Neural cell (in vitro differentiated cells): ENCODE data around the gene ERC2. TPM values are rescaled to one million over a fixed set of nuclear protein-coding genes. Genes with fewer than 3 reads are reported as not detected.

Experiments used
- H2AFZ ChIP-seq: fragments of 200-600, 300-800 bp; sonication (generic), shearing (Covaris generic); 2 replicates; pipeline ENCODE4 v1.6.0; 2014; ENCODE audit warnings: low read depth, mild to moderate bottlenecking, antibody characterized with exemption, low read length, moderate library complexity
- H3F3A ChIP-seq: fragments of 200-600 bp; shearing (Covaris generic); 2 replicates; pipeline ENCODE4 v1.6.1; 2016; ENCODE audit warnings: mild to moderate bottlenecking, moderate library complexity, mixed read lengths, antibody characterized with exemption, low read length; ENCODE audit not compliant: insufficient read depth, poor library complexity, severe bottlenecking
- H3K27ac ChIP-seq: fragments of 200-600, 300-800 bp; sonication (generic), shearing (Covaris generic); 2 replicates; pipeline ENCODE4 v1.5.1; 2014; ENCODE audit warnings: mild to moderate bottlenecking, low read length, moderate library complexity
- H3K27me3 ChIP-seq: fragments of 300-800, 200-600 bp; sonication (generic), shearing (Covaris generic); 2 replicates; pipeline ENCODE4 v1.6.0; 2014; ENCODE audit warnings: mild to moderate bottlenecking, low read depth, low read length, moderate library complexity; ENCODE audit not compliant: insufficient read depth
- H3K36me3 ChIP-seq: fragments of 300-800, 200-600 bp; sonication (generic), shearing (Covaris generic); 2 replicates; pipeline ENCODE4 v1.5.1; 2014; ENCODE audit warnings: mild to moderate bottlenecking, antibody characterized with exemption, low read length, moderate library complexity; ENCODE audit not compliant: insufficient read depth
- H3K4me2 ChIP-seq: fragments of 300-800, 200-600 bp; sonication (generic), shearing (Covaris generic); 2 replicates; pipeline ENCODE4 v1.6.0; 2014; ENCODE audit warnings: mild to moderate bottlenecking, low read length
- H3K4me3 ChIP-seq: fragments of 300-800, 200-600 bp; sonication (generic), shearing (Covaris generic); 2 replicates; pipeline ENCODE4 v1.5.1; 2014; ENCODE audit warnings: mild to moderate bottlenecking, low read length, moderate library complexity
- H3K79me2 ChIP-seq: fragments of 200-600 bp; shearing (Covaris generic); replicated peaks from 2 replicates; pipeline ENCODE4 v1.6.0; 2014; ENCODE audit warnings: mild to moderate bottlenecking, low read length, moderate library complexity; ENCODE audit not compliant: insufficient read depth
- H3K9ac ChIP-seq: fragments of 300-800, 200-600 bp; sonication (generic), shearing (Covaris generic); 2 replicates; pipeline ENCODE4 v1.6.1; 2016; ENCODE audit warnings: mild to moderate bottlenecking, low read length, mixed read lengths
- H3K9me2 ChIP-seq: fragments of 200-600 bp; shearing (Covaris generic); 2 replicates; pipeline ENCODE4 v1.6.1; 2016; ENCODE audit warnings: mild to moderate bottlenecking, low read length, mixed read lengths; ENCODE audit not compliant: insufficient read depth
- H3K9me3 ChIP-seq: fragments of 200-600, 300-800 bp; sonication (generic), shearing (Covaris generic); 2 replicates; pipeline ENCODE4 v1.6.1; 2016; ENCODE audit warnings: mild to moderate bottlenecking, mixed run types, low read length, moderate library complexity, mixed read lengths
- H4K20me1 ChIP-seq: fragments of 200-600 bp; shearing (Covaris generic); 2 replicates; pipeline ENCODE4 v1.6.1; 2016; ENCODE audit warnings: mild to moderate bottlenecking, mixed run types; ENCODE audit not compliant: insufficient read depth
- CTCF ChIP-seq: fragments of 450-650 bp; IDR thresholded peaks from 2 replicates; pipeline ENCODE4 v1.5.1; 2014; ENCODE audit warnings: antibody characterized with exemption, mild to moderate bottlenecking, moderate library complexity; ENCODE audit not compliant: poor library complexity, severe bottlenecking
- EP300 ChIP-seq: fragments of 450-650 bp; conservative IDR thresholded peaks from 2 replicates; pipeline ENCODE4 v1.6.1; 2014; ENCODE audit warnings: antibody characterized with exemption, mild to moderate bottlenecking, moderate library complexity; ENCODE audit not compliant: poor library complexity, severe bottlenecking
- EZH2 ChIP-seq: fragments of 200-600, 300-800 bp; shearing (Covaris generic), sonication (generic); IDR thresholded peaks from 2 replicates; pipeline ENCODE4 v1.6.1; 2014; ENCODE audit warnings: antibody characterized with exemption, low read length, borderline replicate concordance, mild to moderate bottlenecking; ENCODE audit not compliant: insufficient read depth, poor library complexity, severe bottlenecking
- MXI1 ChIP-seq: fragments of 450-650 bp; conservative IDR thresholded peaks from 2 replicates; pipeline ENCODE4 v1.6.1; 2014; ENCODE audit warnings: antibody characterized with exemption, mild to moderate bottlenecking; ENCODE audit not compliant: poor library complexity, severe bottlenecking
- POLR2AphosphoS5 ChIP-seq: IDR thresholded peaks from 2 replicates; pipeline ENCODE4 v1.6.1; 2012
- RAD21 ChIP-seq: fragments of 450-650 bp; conservative IDR thresholded peaks from 2 replicates; pipeline ENCODE4 v1.6.1; 2014; ENCODE audit warnings: antibody characterized with exemption, mild to moderate bottlenecking, moderate library complexity
- REST ChIP-seq: IDR thresholded peaks from 2 replicates; pipeline ENCODE4 v1.6.1; 2012; ENCODE audit warnings: borderline replicate concordance
- SMC3 ChIP-seq: fragments of 450-650 bp; conservative IDR thresholded peaks from 2 replicates; pipeline ENCODE4 v1.6.1; 2014; ENCODE audit warnings: antibody characterized with exemption, mild to moderate bottlenecking, moderate library complexity; ENCODE audit not compliant: poor library complexity
- TAF1 ChIP-seq: IDR thresholded peaks from 2 replicates; pipeline ENCODE4 v1.6.1; 2012; ENCODE audit warnings: low read depth
- polyA plus RNA-seq: library from polyadenylated mRNA; depleted of rRNA; stranded (reverse); fragments of >200 nt; gene quantifications from 2 replicates; pipeline ENCODE4 v1.2.3, GENCODE V29; 2014

ERC2 gene
- polyA plus RNA-seq, 1 donor from 2014 or later: 60.4 TPM

- no peaks in the 10 kb centered on the region for H3F3A ChIP-seq
These were observed 973.3 kb downstream of the ERC2 start for GRCh38 chr3:55494976-55495375.

GRCh38 chr3:55492976-55493375, 975.3 kb downstream of the ERC2 start:
- H3K4me3 ChIP-seq: no peak overlapping the region
- no peak overlapping the region for H3K9ac ChIP-seq
- no peaks in the 10 kb centered on the region for H3F3A ChIP-seq
- no peak overlapping the region for H3K4me2 ChIP-seq
- no peaks in the 10 kb centered on the region for H4K20me1 ChIP-seq
- H3K27me3 ChIP-seq: peaks cover 37% of the 10 kb centered on the region
- no peak overlapping the region for H2AFZ ChIP-seq
- H3K9me2 ChIP-seq: no peaks in the 10 kb centered on the region
- H3K27ac ChIP-seq: no peak overlapping the region
- H3K9me3 ChIP-seq: no peaks in the 10 kb centered on the region
- no peaks in the 10 kb centered on the region for H3K36me3 ChIP-seq
- H3K79me2 ChIP-seq: no peaks in the 10 kb centered on the region
- TF ChIP-seq EP300 (no peak), SMC3 (no peak)

More at GRCh38 chr3:55494976-55495375, 973.3 kb downstream of the ERC2 start:
- TF ChIP-seq SMC3 (no peak), CTCF (no peak), TAF1 (no peak), EZH2 (no peak), REST (no peak), MXI1 (no peak), EP300 (no peak), POLR2AphosphoS5 (no peak), RAD21 (no peak)
- Histone ChIP-seq H3K4me3 (no peak overlapping the region), H3K27ac (no peak overlapping the region), H3K4me2 (no peak overlapping the region), H3K36me3 (no peaks in the 10 kb centered on the region), H3K9me2 (no peaks in the 10 kb centered on the region), H3K79me2 (no peaks in the 10 kb centered on the region), H3K27me3 (peaks cover 17% of the 10 kb centered on the region), H3K9ac (no peak overlapping the region), H2AFZ (no peak overlapping the region), H4K20me1 (no peaks in the 10 kb centered on the region), H3K9me3 (no peaks in the 10 kb centered on the region)
